ENCODE results near the gene ART3. TPM values are rescaled to one million over a fixed set of nuclear protein-coding genes. Genes with fewer than 3 reads are reported as not detected.

The ART3 gene
- total and polyA plus RNA-seq, 2 of the 8 experiments (the other 6 are each of a cell fraction or from before 2014, with no cell fraction given) = 0.21 to 0.63 TPM

DNA sequence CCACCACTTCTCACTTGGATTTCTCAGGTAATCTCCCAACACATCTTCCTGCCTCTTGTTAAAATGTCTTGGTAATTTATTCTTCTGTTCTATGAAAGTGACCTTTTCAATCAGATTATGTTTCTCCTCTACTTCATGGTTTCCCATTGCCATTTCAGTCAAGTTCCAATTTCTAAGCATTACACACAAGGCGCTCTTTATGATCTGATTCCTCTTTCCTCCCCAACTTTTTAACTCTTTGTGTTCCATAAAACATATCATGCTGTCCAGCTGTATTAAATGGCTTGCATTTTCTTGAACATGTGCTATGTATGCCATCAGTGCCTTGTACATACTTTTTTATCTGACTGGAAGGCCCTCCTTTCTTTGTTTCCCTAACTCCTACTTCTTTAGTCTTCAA lies 13.1 kb upstream of the ART3 start (continued):
- TF ChIP-seq, protein P1, sequence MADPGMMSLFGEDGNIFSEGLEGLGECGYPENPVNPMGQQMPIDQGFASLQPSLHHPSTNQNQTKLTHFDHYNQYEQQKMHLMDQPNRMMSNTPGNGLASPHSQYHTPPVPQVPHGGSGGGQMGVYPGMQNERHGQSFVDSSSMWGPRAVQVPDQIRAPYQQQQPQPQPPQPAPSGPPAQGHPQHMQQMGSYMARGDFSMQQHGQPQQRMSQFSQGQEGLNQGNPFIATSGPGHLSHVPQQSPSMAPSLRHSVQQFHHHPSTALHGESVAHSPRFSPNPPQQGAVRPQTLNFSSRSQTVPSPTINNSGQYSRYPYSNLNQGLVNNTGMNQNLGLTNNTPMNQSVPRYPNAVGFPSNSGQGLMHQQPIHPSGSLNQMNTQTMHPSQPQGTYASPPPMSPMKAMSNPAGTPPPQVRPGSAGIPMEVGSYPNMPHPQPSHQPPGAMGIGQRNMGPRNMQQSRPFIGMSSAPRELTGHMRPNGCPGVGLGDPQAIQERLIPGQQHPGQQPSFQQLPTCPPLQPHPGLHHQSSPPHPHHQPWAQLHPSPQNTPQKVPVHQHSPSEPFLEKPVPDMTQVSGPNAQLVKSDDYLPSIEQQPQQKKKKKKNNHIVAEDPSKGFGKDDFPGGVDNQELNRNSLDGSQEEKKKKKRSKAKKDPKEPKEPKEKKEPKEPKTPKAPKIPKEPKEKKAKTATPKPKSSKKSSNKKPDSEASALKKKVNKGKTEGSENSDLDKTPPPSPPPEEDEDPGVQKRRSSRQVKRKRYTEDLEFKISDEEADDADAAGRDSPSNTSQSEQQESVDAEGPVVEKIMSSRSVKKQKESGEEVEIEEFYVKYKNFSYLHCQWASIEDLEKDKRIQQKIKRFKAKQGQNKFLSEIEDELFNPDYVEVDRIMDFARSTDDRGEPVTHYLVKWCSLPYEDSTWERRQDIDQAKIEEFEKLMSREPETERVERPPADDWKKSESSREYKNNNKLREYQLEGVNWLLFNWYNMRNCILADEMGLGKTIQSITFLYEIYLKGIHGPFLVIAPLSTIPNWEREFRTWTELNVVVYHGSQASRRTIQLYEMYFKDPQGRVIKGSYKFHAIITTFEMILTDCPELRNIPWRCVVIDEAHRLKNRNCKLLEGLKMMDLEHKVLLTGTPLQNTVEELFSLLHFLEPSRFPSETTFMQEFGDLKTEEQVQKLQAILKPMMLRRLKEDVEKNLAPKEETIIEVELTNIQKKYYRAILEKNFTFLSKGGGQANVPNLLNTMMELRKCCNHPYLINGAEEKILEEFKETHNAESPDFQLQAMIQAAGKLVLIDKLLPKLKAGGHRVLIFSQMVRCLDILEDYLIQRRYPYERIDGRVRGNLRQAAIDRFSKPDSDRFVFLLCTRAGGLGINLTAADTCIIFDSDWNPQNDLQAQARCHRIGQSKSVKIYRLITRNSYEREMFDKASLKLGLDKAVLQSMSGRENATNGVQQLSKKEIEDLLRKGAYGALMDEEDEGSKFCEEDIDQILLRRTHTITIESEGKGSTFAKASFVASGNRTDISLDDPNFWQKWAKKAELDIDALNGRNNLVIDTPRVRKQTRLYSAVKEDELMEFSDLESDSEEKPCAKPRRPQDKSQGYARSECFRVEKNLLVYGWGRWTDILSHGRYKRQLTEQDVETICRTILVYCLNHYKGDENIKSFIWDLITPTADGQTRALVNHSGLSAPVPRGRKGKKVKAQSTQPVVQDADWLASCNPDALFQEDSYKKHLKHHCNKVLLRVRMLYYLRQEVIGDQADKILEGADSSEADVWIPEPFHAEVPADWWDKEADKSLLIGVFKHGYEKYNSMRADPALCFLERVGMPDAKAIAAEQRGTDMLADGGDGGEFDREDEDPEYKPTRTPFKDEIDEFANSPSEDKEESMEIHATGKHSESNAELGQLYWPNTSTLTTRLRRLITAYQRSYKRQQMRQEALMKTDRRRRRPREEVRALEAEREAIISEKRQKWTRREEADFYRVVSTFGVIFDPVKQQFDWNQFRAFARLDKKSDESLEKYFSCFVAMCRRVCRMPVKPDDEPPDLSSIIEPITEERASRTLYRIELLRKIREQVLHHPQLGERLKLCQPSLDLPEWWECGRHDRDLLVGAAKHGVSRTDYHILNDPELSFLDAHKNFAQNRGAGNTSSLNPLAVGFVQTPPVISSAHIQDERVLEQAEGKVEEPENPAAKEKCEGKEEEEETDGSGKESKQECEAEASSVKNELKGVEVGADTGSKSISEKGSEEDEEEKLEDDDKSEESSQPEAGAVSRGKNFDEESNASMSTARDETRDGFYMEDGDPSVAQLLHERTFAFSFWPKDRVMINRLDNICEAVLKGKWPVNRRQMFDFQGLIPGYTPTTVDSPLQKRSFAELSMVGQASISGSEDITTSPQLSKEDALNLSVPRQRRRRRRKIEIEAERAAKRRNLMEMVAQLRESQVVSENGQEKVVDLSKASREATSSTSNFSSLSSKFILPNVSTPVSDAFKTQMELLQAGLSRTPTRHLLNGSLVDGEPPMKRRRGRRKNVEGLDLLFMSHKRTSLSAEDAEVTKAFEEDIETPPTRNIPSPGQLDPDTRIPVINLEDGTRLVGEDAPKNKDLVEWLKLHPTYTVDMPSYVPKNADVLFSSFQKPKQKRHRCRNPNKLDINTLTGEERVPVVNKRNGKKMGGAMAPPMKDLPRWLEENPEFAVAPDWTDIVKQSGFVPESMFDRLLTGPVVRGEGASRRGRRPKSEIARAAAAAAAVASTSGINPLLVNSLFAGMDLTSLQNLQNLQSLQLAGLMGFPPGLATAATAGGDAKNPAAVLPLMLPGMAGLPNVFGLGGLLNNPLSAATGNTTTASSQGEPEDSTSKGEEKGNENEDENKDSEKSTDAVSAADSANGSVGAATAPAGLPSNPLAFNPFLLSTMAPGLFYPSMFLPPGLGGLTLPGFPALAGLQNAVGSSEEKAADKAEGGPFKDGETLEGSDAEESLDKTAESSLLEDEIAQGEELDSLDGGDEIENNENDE (IDR thresholded peaks at IDR 0.05; ENCODE audit: insufficient replicate concordance, low read length) = no peak
- TF ChIP-seq, protein P2, sequence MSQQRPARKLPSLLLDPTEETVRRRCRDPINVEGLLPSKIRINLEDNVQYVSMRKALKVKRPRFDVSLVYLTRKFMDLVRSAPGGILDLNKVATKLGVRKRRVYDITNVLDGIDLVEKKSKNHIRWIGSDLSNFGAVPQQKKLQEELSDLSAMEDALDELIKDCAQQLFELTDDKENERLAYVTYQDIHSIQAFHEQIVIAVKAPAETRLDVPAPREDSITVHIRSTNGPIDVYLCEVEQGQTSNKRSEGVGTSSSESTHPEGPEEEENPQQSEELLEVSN (IDR thresholded peaks at IDR 0.05) = no peak
- no peak for TF ChIP-seq SIN3A (conservative IDR thresholded peaks at IDR 0.05 in 1 of 2, IDR thresholded peaks at IDR 0.05 in 1 of 2; ENCODE audit: low read depth in 1 of 2, low read length in 2 of 2)
- no peak for TF ChIP-seq TEAD4 (IDR thresholded peaks at IDR 0.05; ENCODE audit: low read depth, low read length)
- no peak for TF ChIP-seq HDAC2 (IDR thresholded peaks at IDR 0.05; ENCODE audit: borderline replicate concordance in 1 of 2, low read depth in 2 of 2, low read length in 2 of 2)
- TF ChIP-seq RNF2 (IDR thresholded peaks at IDR 0.05; ENCODE audit: borderline replicate concordance, low read depth, low read length, missing control alignments, poor library complexity, severe bottlenecking) = no peak
- no peak for TF ChIP-seq TBP (IDR thresholded peaks at IDR 0.05; ENCODE audit: low read depth, low read length)
- TF ChIP-seq KDM1A (IDR thresholded peaks at IDR 0.05; ENCODE audit: borderline replicate concordance, low read length) = no peak
